H9 (cell line): ENCODE measurements around the gene RPS15. TPM values are rescaled to one million over a fixed set of nuclear protein-coding genes. Genes with fewer than 3 reads are reported as not detected.

Experiments
- DNase-seq: peaks from one replicate; pipeline ENCODE4 v3.0.0-alpha.2; 2017
- H2AFZ ChIP-seq: one replicate; pipeline ENCODE4 v1.6.1; 2013; ENCODE audit warnings: mild to moderate bottlenecking, low read length, control low read depth, moderate library complexity
- H2AK5ac ChIP-seq: 2 replicates; pipeline ENCODE4 v1.6.1; 2013; ENCODE audit warnings: low read length, control low read depth, mixed read lengths; ENCODE audit not compliant: insufficient read length
- H2BK120ac ChIP-seq: one replicate; pipeline ENCODE4 v1.6.1; 2013; ENCODE audit warnings: low read depth, mild to moderate bottlenecking, low read length, control low read depth, inconsistent platforms; ENCODE audit not compliant: poor library complexity, severe bottlenecking
- H2BK12ac ChIP-seq: 2 replicates; pipeline ENCODE4 v1.6.1; 2013; ENCODE audit warnings: low read length, control low read depth, mixed read lengths, low read depth; ENCODE audit not compliant: insufficient read length
- H2BK15ac ChIP-seq: 2 replicates; pipeline ENCODE4 v1.6.1; 2013; ENCODE audit warnings: low read depth, low read length, control low read depth
- H2BK20ac ChIP-seq: one replicate; pipeline ENCODE4 v1.6.1; 2013; ENCODE audit warnings: low read depth, mild to moderate bottlenecking, low read length, control low read depth, inconsistent platforms; ENCODE audit not compliant: poor library complexity, severe bottlenecking
- H2BK5ac ChIP-seq: 2 replicates; pipeline ENCODE4 v1.6.1; 2013; ENCODE audit warnings: low read length, control low read depth, mixed read lengths; ENCODE audit not compliant: insufficient read length
- H3K14ac ChIP-seq: 2 replicates; pipeline ENCODE4 v1.6.1; 2013; ENCODE audit warnings: low read length, control low read depth; ENCODE audit not compliant: insufficient read depth
- H3K18ac ChIP-seq: 2 replicates; pipeline ENCODE4 v1.6.1; 2013; ENCODE audit warnings: low read depth, mild to moderate bottlenecking, mixed read lengths, low read length, control low read depth; ENCODE audit not compliant: insufficient read length
- H3K23ac ChIP-seq: 2 replicates; pipeline ENCODE4 v1.6.1; 2013; ENCODE audit warnings: low read length, control low read depth, mixed read lengths, low read depth; ENCODE audit not compliant: insufficient read length
- H3K23me2 ChIP-seq: 2 replicates; pipeline ENCODE4 v1.6.1; 2013; ENCODE audit warnings: low read depth, mild to moderate bottlenecking, mixed read lengths, low read length, control low read depth; ENCODE audit not compliant: insufficient read length, poor library complexity, severe bottlenecking
- H3K27ac ChIP-seq: 2 replicates; pipeline ENCODE4 v1.5.1; 2013; ENCODE audit warnings: low read length, control low read depth, mixed read lengths, low read depth; ENCODE audit not compliant: insufficient read length
- H3K27me3 ChIP-seq: 2 replicates; pipeline ENCODE4 v1.6.1; 2013; ENCODE audit warnings: low read length, control low read depth, inconsistent platforms; ENCODE audit not compliant: insufficient read depth
- H3K4ac ChIP-seq: 2 replicates; pipeline ENCODE4 v1.6.1; 2013; ENCODE audit warnings: low read depth, mild to moderate bottlenecking, control low read depth, inconsistent platforms, low read length, moderate library complexity
- H3K4me1 ChIP-seq: 2 replicates; pipeline ENCODE4 v1.6.1; 2013; ENCODE audit warnings: low read length, control low read depth, inconsistent platforms; ENCODE audit not compliant: insufficient read depth
- H3K4me2 ChIP-seq: 2 replicates; pipeline ENCODE4 v1.6.1; 2013; ENCODE audit warnings: low read length, control low read depth, mixed read lengths; ENCODE audit not compliant: insufficient read length, insufficient read depth
- H3K56ac ChIP-seq: 2 replicates; pipeline ENCODE4 v1.6.1; 2013; ENCODE audit warnings: low read depth, mild to moderate bottlenecking, mixed read lengths, low read length, control low read depth; ENCODE audit not compliant: insufficient read length
- H3K79me1 ChIP-seq: 2 replicates; pipeline ENCODE4 v1.6.1; 2013; ENCODE audit warnings: low read depth, mild to moderate bottlenecking, moderate library complexity, low read length, control low read depth, inconsistent platforms; ENCODE audit not compliant: insufficient read depth, poor library complexity, severe bottlenecking
- H3K79me2 ChIP-seq: 2 replicates; pipeline ENCODE4 v1.6.1; 2013; ENCODE audit warnings: low read length, control low read depth, inconsistent platforms; ENCODE audit not compliant: insufficient read depth
- H3K9ac ChIP-seq: 2 replicates; pipeline ENCODE4 v1.6.1; 2013; ENCODE audit warnings: low read length, control low read depth, mixed read lengths; ENCODE audit not compliant: insufficient read length; ENCODE audit errors: extremely low read depth
- H3K9me3 ChIP-seq: one replicate; pipeline ENCODE4 v1.6.1; 2013; ENCODE audit warnings: low read depth, low read length, inconsistent platforms; ENCODE audit not compliant: control insufficient read depth
- H3T11ph ChIP-seq: one replicate; pipeline ENCODE4 v1.6.1; 2013; ENCODE audit warnings: mild to moderate bottlenecking, low read length, control low read depth, inconsistent platforms
- H4K20me1 ChIP-seq: one replicate; pipeline ENCODE4 v1.6.1; 2013; ENCODE audit not compliant: control insufficient read depth, insufficient read length, insufficient read depth
- H4K5ac ChIP-seq: 2 replicates; pipeline ENCODE4 v1.6.1; 2013; ENCODE audit warnings: low read depth, mild to moderate bottlenecking, mixed read lengths, low read length, control low read depth; ENCODE audit not compliant: insufficient read length
- H4K8ac ChIP-seq: replicated peaks from 2 replicates; pipeline ENCODE4 v1.6.1; 2013; ENCODE audit warnings: low read length, control low read depth, mixed read lengths, low read depth; ENCODE audit not compliant: insufficient read length
- H4K91ac ChIP-seq: 2 replicates; pipeline ENCODE4 v1.6.1; 2013; ENCODE audit warnings: low read depth, mild to moderate bottlenecking, moderate library complexity, mixed read lengths, low read length, control low read depth; ENCODE audit not compliant: insufficient read length
- H3K27ac Mint-ChIP-seq, 3 experiments: 2 replicates in 2 of 3; 3 replicates in 1 of 3; pipeline ENCODE4 v1.8.0; 2020 to 2021; ENCODE audit warnings: mixed read lengths in 3 of 3, mild to moderate bottlenecking in 1 of 3, moderate library complexity in 1 of 3
- H3K27me3 Mint-ChIP-seq: 2 replicates; pipeline ENCODE4 v1.8.0; 2021; ENCODE audit warnings: low read depth, mild to moderate bottlenecking, moderate library complexity, mixed read lengths
- H3K36me3 Mint-ChIP-seq, 3 experiments: 2 replicates in 2 of 3; 3 replicates in 1 of 3; pipeline ENCODE4 v1.8.0; 2020 to 2021; ENCODE audit warnings: low read depth in 3 of 3, mixed read lengths in 3 of 3; ENCODE audit not compliant: insufficient read depth in 1 of 3
- H3K4me1 Mint-ChIP-seq, 2 experiments: 2 replicates each; pipeline ENCODE4 v1.8.0; 2020; ENCODE audit warnings: mixed read lengths in 2 of 2
- H3K4me3 Mint-ChIP-seq, 2 experiments: 2 replicates in 1 of 2; 3 replicates in 1 of 2; pipeline ENCODE4 v1.8.0; 2020 to 2021; ENCODE audit warnings: mild to moderate bottlenecking in 2 of 2, mixed read lengths in 2 of 2, moderate library complexity in 1 of 2
- H3K9me3 Mint-ChIP-seq, 2 experiments: 2 replicates in 1 of 2; 3 replicates in 1 of 2; pipeline ENCODE4 v1.8.0; 2020; ENCODE audit warnings: mild to moderate bottlenecking in 2 of 2, mixed read lengths in 2 of 2, moderate library complexity in 1 of 2
- WGBS: extraction: QIAGEN DNeasy Blood & Tissue Kit; methylation state at CpG from one replicate; pipeline ENCODE4 v1.1.7; 2013; ENCODE audit warnings: missing lambda C conversion rate, low lambda C conversion rate, mixed read lengths; ENCODE audit not compliant: insufficient read length; ENCODE audit errors: extremely low coverage; 5-methylcytosine and 5-hydroxymethylcytosine counted together
- total RNA-seq: library from RNA; stranded (reverse); gene quantifications from 2 replicates; pipeline ENCODE4 v1.2.1, GENCODE V29; 2021
- TF ChIP-seq, protein P1 (sequence below): fragments of 200-600 bp; sonication (generic); conservative IDR thresholded peaks from 3 replicates; pipeline ENCODE4 v1.8.0; 2021; ENCODE audit warnings: antibody characterized with exemption, mild to moderate bottlenecking

Gene RPS15
- total RNA-seq, 1 experiment from 2014 or later, result 1,628 TPM

DNA sequence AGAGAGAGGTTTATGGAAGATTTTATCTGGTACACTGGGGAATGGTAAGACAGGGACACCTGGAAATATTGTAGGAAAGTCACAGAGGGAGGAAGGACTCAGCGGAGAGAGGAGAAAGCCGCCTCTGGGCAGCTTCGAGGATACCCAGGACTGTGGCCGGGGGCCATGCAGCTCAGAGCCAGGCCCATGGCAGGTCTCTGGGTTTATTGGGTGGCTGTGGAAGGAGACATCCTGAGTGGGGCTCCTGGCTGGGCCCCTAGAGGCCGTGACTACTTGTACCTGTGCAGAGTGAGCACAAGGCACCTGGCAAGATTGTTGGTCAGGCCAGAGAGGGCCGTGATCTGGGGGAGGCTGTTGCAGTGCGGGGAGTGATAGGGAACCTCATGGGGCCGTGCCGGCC, 27.4 kb upstream of the RPS15 start:
- no peak overlapping the region for H3K4me2 ChIP-seq
- peaks cover 45 to 51% of the 10 kb centered on the region in 2 experiments for H3K4me1 Mint-ChIP-seq

More for the DNA sequence above, 27.4 kb upstream of the RPS15 start:
- no peak overlapping the region for H3K4ac ChIP-seq
- WGBS, result no CpG with 5 or more reads among the region's 9 CpGs
- H3K14ac ChIP-seq, result no peak overlapping the region
- H3K18ac ChIP-seq, result no peak overlapping the region
- H2AK5ac ChIP-seq, result no peak overlapping the region
- peaks cover 0 to 2% of the 10 kb centered on the region in 2 experiments; a peak in 1 of 5 replicates for H3K9me3 Mint-ChIP-seq
- peak overlapping the region; percentile 14 to 21 for H3K4me3 Mint-ChIP-seq
- H3K23me2 ChIP-seq, result peaks cover 6% of the 10 kb centered on the region
- no peak overlapping the region for H4K5ac ChIP-seq
- no peak overlapping the region for H2BK15ac ChIP-seq
- H3K79me2 ChIP-seq, result peaks cover 61% of the 10 kb centered on the region
- H3K23ac ChIP-seq, result no peak overlapping the region
- H3K4me1 ChIP-seq, result no peaks in the 10 kb centered on the region; the same call in 1 of the 2 replicates
- no peak overlapping the region for H3K27ac ChIP-seq
- H3K27me3 ChIP-seq, result no peaks in the 10 kb centered on the region
- no peak overlapping the region for H2BK12ac ChIP-seq
- H4K20me1 ChIP-seq, result no peaks in the 10 kb centered on the region
- no peak overlapping the region for H3K9ac ChIP-seq
- H4K91ac ChIP-seq, result no peak overlapping the region
- no peaks in the 10 kb centered on the region for H3K79me1 ChIP-seq
- no peaks in the 10 kb centered on the region for H3K9me3 ChIP-seq
- no peak overlapping the region for H3K56ac ChIP-seq
- H2BK120ac ChIP-seq, result no peak overlapping the region
- H2BK5ac ChIP-seq, result no peak overlapping the region
- H3T11ph ChIP-seq, result no peak overlapping the region
- H2BK20ac ChIP-seq, result no peak overlapping the region
- no peak overlapping the region for H4K8ac ChIP-seq
- H2AFZ ChIP-seq, result no peak overlapping the region
- H3K36me3 Mint-ChIP-seq, result peaks cover 16 to 43% (median 35%) of the 10 kb centered on the region in 3 experiments
- peak overlapping the region; percentile 38 to 97 (median 60) for H3K27ac Mint-ChIP-seq
- 0 out of 2 replicates have a peak, but pooled peaks cover 1% of the 10 kb centered on the region for H3K27me3 Mint-ChIP-seq
- DNase-seq, result no peak
- TF ChIP-seq, protein P1, sequence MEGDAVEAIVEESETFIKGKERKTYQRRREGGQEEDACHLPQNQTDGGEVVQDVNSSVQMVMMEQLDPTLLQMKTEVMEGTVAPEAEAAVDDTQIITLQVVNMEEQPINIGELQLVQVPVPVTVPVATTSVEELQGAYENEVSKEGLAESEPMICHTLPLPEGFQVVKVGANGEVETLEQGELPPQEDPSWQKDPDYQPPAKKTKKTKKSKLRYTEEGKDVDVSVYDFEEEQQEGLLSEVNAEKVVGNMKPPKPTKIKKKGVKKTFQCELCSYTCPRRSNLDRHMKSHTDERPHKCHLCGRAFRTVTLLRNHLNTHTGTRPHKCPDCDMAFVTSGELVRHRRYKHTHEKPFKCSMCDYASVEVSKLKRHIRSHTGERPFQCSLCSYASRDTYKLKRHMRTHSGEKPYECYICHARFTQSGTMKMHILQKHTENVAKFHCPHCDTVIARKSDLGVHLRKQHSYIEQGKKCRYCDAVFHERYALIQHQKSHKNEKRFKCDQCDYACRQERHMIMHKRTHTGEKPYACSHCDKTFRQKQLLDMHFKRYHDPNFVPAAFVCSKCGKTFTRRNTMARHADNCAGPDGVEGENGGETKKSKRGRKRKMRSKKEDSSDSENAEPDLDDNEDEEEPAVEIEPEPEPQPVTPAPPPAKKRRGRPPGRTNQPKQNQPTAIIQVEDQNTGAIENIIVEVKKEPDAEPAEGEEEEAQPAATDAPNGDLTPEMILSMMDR, result no peak
